Upper lobe of right lung (tissue), 1 donor: ENCODE results near the gene CFAP99. TPM values are rescaled to one million over a fixed set of nuclear protein-coding genes. Genes with fewer than 3 reads are reported as not detected.

Experiments used
- ATAC-seq: fragments of 200-7000 bp; cut with Tn5 transposase; one replicate; pipeline ENCODE4 v1.9.1; 2020; ENCODE audit warnings: mild to moderate bottlenecking, moderate library complexity
- DNase-seq: peaks from one replicate; pipeline ENCODE4 v3.0.0-alpha.2; 2020
- H3K27ac ChIP-seq: fragments of 200-600 bp; one replicate; pipeline ENCODE4 v1.8.0; 2022
- H3K27me3 ChIP-seq: fragments of 200-600 bp; one replicate; pipeline ENCODE4 v1.8.0; 2022; ENCODE audit warnings: mild to moderate bottlenecking
- H3K36me3 ChIP-seq: fragments of 200-600 bp; one replicate; pipeline ENCODE4 v1.8.0; 2022
- H3K4me1 ChIP-seq: fragments of 200-600 bp; one replicate; pipeline ENCODE4 v1.8.0; 2022
- H3K4me3 ChIP-seq: fragments of 200-600 bp; one replicate; pipeline ENCODE4 v1.8.0; 2022; ENCODE audit warnings: mild to moderate bottlenecking
- H3K9me3 ChIP-seq: fragments of 200-600 bp; one replicate; pipeline ENCODE4 v1.8.0; 2022
- CTCF ChIP-seq: fragments of 200-600 bp; IDR thresholded peaks from one replicate; pipeline ENCODE4 v1.8.0; 2022; ENCODE audit warnings: antibody characterized with exemption
- intact Hi-C: fragments of 100-400 bp; cut with DNase I; formaldehyde crosslinking; loops from one replicate; pipeline ENCODE4 v1.11.0; 2022
- total RNA-seq: library from RNA; stranded (reverse); fragmentation: NEBNext Ultra II Directional; extraction: Animal tissue kit (Norgen Biotek cat#: 25700); gene quantifications from one replicate; pipeline ENCODE4 v1.2.1, GENCODE V29; 2021
- donor health status: DM: no; HTN: yes; CAD: no; lungs with severe emphysema.

The CFAP99 gene
- total RNA-seq, 1 donor from 2014 or later: not detected

- intact Hi-C loops: no loop called here
These were observed 76.2 kb downstream of the CFAP99 start for GRCh38 chr4:2494992-2495391.

GRCh38 chr4:2497324-2497723, 78.6 kb downstream of the CFAP99 start:
- Histone ChIP-seq H3K9me3 (no peaks in the 10 kb centered on the region), H3K4me1 (peaks cover 7% of the 10 kb centered on the region), H3K4me3 (no peak overlapping the region), H3K27ac (no peak overlapping the region), H3K27me3 (no peaks in the 10 kb centered on the region), H3K36me3 (peaks cover 72% of the 10 kb centered on the region)
- intact Hi-C loops: no loop called here
- no peak for DNase-seq
- ATAC-seq: no peak
- TF ChIP-seq CTCF: no peak

More at GRCh38 chr4:2494992-2495391, 76.2 kb downstream of the CFAP99 start:
- DNase-seq: no peak
- no peak for ATAC-seq
- Histone ChIP-seq H3K4me1 (peaks cover 12% of the 10 kb centered on the region), H3K9me3 (no peaks in the 10 kb centered on the region), H3K27me3 (no peaks in the 10 kb centered on the region), H3K4me3 (no peak overlapping the region), H3K36me3 (peaks cover 69% of the 10 kb centered on the region), H3K27ac (no peak overlapping the region)
- no peak for TF ChIP-seq CTCF

GRCh38 chr4:2497931-2498330, 79.2 kb downstream of the CFAP99 start:
- peaks cover 7% of the 10 kb centered on the region for H3K4me1 ChIP-seq
- intact Hi-C loops: no loop called here
- DNase-seq (no peak), ATAC-seq (peak; percentile 84)
- no peak overlapping the region for H3K4me3 ChIP-seq
- TF ChIP-seq CTCF: no peak
- H3K9me3 ChIP-seq: no peaks in the 10 kb centered on the region
- H3K27me3 ChIP-seq: no peaks in the 10 kb centered on the region
- H3K27ac ChIP-seq: no peak overlapping the region
- peaks cover 74% of the 10 kb centered on the region for H3K36me3 ChIP-seq

DNA sequence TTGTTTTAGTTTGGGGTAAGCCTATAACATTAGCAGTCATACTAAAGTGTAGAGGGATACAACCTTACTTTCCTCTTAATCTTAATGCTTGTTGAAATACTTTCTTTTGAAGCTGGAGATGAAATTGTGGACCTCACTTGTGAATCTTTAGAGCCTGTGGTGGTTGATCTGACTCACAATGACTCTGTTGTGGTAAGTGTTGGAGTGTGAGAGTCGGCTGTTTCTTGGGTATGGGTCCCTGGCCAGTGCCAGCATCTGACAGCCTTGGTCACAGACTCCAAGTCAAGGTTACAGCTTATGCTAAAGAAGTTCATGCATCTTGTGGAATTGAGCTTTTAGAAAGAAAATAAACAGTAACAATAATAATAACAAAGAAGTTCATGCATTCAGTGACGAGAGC, 81.8 kb downstream of the CFAP99 start:
- TF ChIP-seq CTCF: no peak
- intact Hi-C loops: no loop called here
- DNase-seq: no peak
- Histone ChIP-seq H3K4me1 (peaks cover 7% of the 10 kb centered on the region), H3K36me3 (peaks cover 83% of the 10 kb centered on the region), H3K27ac (no peak overlapping the region), H3K4me3 (no peak overlapping the region), H3K27me3 (no peaks in the 10 kb centered on the region), H3K9me3 (no peaks in the 10 kb centered on the region)
- ATAC-seq: no peak

DNA sequence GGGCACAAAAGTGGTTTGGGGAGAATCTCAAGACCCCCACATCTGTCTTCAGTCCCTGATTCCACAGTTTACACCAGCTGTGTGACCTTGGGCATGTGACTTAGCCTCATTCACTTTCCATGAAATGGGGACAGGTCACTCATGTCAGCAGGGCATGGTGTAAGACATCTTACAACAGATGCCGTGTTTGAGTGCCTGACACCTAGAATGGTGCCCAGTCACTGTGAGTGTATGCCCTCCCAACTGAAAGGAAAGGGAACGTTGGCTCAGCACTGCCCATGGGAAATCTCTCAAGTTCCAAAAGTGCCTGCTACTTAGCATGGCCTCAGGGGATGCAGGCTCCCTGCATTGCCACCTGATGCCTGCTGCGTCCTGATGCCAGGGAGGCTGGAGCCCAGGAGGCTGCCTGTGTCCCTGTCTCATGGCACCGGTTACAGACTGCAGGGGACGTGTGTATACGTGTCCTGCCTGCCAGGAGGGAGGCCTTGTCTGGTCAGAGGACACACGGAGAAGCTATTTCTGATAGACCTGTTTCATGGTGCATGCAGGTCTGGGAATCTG, 82.4 kb downstream of the CFAP99 start:
- Histone ChIP-seq H3K27me3 (no peaks in the 10 kb centered on the region), H3K36me3 (peaks cover 79% of the 10 kb centered on the region), H3K9me3 (no peaks in the 10 kb centered on the region), H3K4me3 (no peak overlapping the region), H3K27ac (no peak overlapping the region), H3K4me1 (peaks cover 6% of the 10 kb centered on the region)
- intact Hi-C loops: no loop called here
- no peak for ATAC-seq
- no peak for DNase-seq
- no peak for TF ChIP-seq CTCF

DNA sequence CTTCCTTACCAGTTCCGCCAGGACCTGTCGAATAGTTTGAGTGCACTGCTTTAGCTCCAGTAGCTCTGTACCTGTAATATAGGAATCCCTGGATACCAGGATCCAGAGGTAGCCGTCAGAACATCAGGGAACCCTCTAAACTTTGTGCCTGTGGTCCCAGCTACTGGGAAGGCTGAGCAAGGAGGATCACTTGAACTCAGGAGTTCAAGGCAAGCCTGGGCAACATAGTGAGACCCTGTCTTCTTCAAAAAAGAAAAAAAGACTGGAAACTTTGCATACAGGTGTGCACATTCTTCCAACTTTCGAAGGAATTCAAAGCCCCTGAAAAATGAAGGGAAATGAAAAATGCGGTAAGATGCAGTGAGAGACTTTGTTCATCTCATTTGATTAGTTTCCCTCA, 85.1 kb downstream of the CFAP99 start:
- intact Hi-C loops: no loop called here
- Histone ChIP-seq H3K27ac (no peak overlapping the region), H3K4me3 (no peak overlapping the region), H3K9me3 (no peaks in the 10 kb centered on the region), H3K4me1 (no peaks in the 10 kb centered on the region), H3K27me3 (no peaks in the 10 kb centered on the region), H3K36me3 (peaks cover 68% of the 10 kb centered on the region)
- DNase-seq (no peak), ATAC-seq (no peak)
- TF ChIP-seq CTCF: no peak
